HepG2 (cell line): ENCODE data around the gene ZNF500. TPM values are rescaled to one million over a fixed set of nuclear protein-coding genes. Genes with fewer than 3 reads are reported as not detected.

Source experiments
- ATAC-seq: fragments of 200-7000 bp; cut with Tn5 transposase; 3 replicates; pipeline ENCODE4 v1.9.1; 2020; ENCODE audit warnings: mild to moderate bottlenecking, moderate library complexity
- BruUV-seq: library from RNA; stranded (reverse); fragments of 400-500 nt; replicated peaks from 2 replicates; lab custom pipeline; 2021; lab: Mats Ljungman, UMichigan
- CTCF ChIA-PET: fragments of 300-600 bp; formaldehyde crosslinking; extraction: SDS; loops from one replicate; lab custom pipeline; 2021; ENCODE audit warnings: low total read pairs, inconsistent platforms, low intra/inter-chr PET ratio; lab: Yijun Ruan, JAX
- POLR2A ChIA-PET: fragments of 350-600 bp; sonication (Branson Sonifier 250); formaldehyde crosslinking; loops from one replicate; lab custom pipeline; 2020; ENCODE audit warnings: antibody characterized with exemption, inconsistent platforms; lab: Yijun Ruan, JAX
- DNase-seq: peaks from one replicate; pipeline ENCODE4 v3.0.0-alpha.2; 2015; ENCODE audit warnings: low spot score
- FAIRE-seq: peaks from 3 replicates; lab custom pipeline; 2011; peaks lifted over from hg19 to GRCh38; lab: Jason Lieb, UNC
- H2AFZ ChIP-seq: one replicate; pipeline ENCODE4 v1.6.1; 2011; ENCODE audit warnings: low read length, inconsistent platforms
- H3K27ac ChIP-seq: fragments of 300-600 bp; 3 replicates; pipeline ENCODE4 v1.8.0; 2011; ENCODE audit warnings: mixed run types, mild to moderate bottlenecking, mixed read lengths, low read length, inconsistent platforms; ENCODE audit not compliant: insufficient read depth; ENCODE audit errors: extremely low read length
- H3K27me3 ChIP-seq, 2 experiments: fragments of 200-600 bp in 1 of 2; 2 replicates in 1 of 2; 3 replicates in 1 of 2; pipeline versions ENCODE4 v1.6.0 to v1.8.0; 2011; ENCODE audit warnings: low read length in 2 of 2, mild to moderate bottlenecking in 2 of 2, moderate library complexity in 2 of 2, inconsistent platforms in 1 of 2; ENCODE audit not compliant: insufficient read depth in 2 of 2, control insufficient read depth in 1 of 2
- H3K36me3 ChIP-seq, 2 experiments: fragments of 200-600 bp in 1 of 2; replicated peaks in 1 of 2; 2 replicates in 1 of 2; 3 replicates in 1 of 2; pipeline versions ENCODE4 v1.5.1 to v1.8.0; 2011; ENCODE audit warnings: low read length in 2 of 2, inconsistent platforms in 1 of 2; ENCODE audit not compliant: insufficient read depth in 2 of 2, control insufficient read depth in 1 of 2
- H3K4me1 ChIP-seq: 2 replicates; pipeline ENCODE4 v1.5.1; 2012; ENCODE audit warnings: low read length, inconsistent platforms; ENCODE audit not compliant: insufficient read depth
- H3K4me2 ChIP-seq: 2 replicates; pipeline ENCODE4 v1.6.0; 2011; ENCODE audit warnings: low read depth, low read length, inconsistent platforms
- H3K4me3 ChIP-seq, 3 experiments: fragments of 200-600 bp in 1 of 3; sonication (generic), shearing (Covaris generic) in 1 of 3; replicated peaks in 1 of 3; 2 replicates each; pipeline ENCODE4 v1.5.1; 2011 to 2016; ENCODE audit warnings: low read length in 3 of 3, inconsistent platforms in 2 of 3, low read depth in 2 of 3, mild to moderate bottlenecking in 2 of 3, control low read depth in 1 of 3, mixed read lengths in 1 of 3; ENCODE audit not compliant: insufficient read depth in 1 of 3
- H3K79me2 ChIP-seq: one replicate; pipeline ENCODE4 v1.6.1; 2011; ENCODE audit warnings: low read length, inconsistent platforms; ENCODE audit not compliant: insufficient read depth
- H3K9ac ChIP-seq: 2 replicates; pipeline ENCODE4 v1.6.0; 2011; ENCODE audit warnings: mild to moderate bottlenecking, low read depth, low read length, inconsistent platforms; ENCODE audit not compliant: insufficient read depth
- H3K9me3 ChIP-seq: 2 replicates; pipeline ENCODE4 v1.5.1; 2012; ENCODE audit warnings: mild to moderate bottlenecking, low read length
- H4K20me1 ChIP-seq: 2 replicates; pipeline ENCODE4 v1.6.0; 2011; ENCODE audit warnings: inconsistent platforms, mild to moderate bottlenecking, low read length, moderate library complexity; ENCODE audit not compliant: insufficient read depth
- ADNP ChIP-seq: sonication (generic); formaldehyde crosslinking; IDR thresholded peaks from 2 replicates; pipeline ENCODE4 v1.4.0; 2020; ENCODE audit warnings: missing genetic modification reagents
- AHR ChIP-seq: IDR thresholded peaks from 2 replicates; pipeline ENCODE4 v1.6.1; 2018; ENCODE audit warnings: missing genetic modification reagents, missing compliant biosample characterization
- ATF7 ChIP-seq, 2 experiments: fragments of 450-650 bp in 1 of 2; sonication (generic) in 1 of 2; formaldehyde crosslinking in 1 of 2; IDR thresholded peaks; 2 replicates each; pipeline versions ENCODE4 v1.4.0 to v1.6.1; 2016 to 2020; ENCODE audit warnings: antibody characterized with exemption in 1 of 2, mild to moderate bottlenecking in 1 of 2, missing genetic modification reagents in 1 of 2
- CREM ChIP-seq, 2 experiments: sonication (generic) in 1 of 2; formaldehyde crosslinking in 1 of 2; IDR thresholded peaks; 2 replicates each; pipeline versions ENCODE4 v1.4.0 to v1.6.1; 2016 to 2020; ENCODE audit warnings: antibody characterized with exemption in 1 of 2, mild to moderate bottlenecking in 1 of 2, missing genetic modification reagents in 1 of 2
- EEA1 ChIP-seq: sonication (generic); formaldehyde crosslinking; IDR thresholded peaks from 2 replicates; pipeline ENCODE4 v1.5.1; 2020; ENCODE audit warnings: mild to moderate bottlenecking, missing genetic modification reagents, borderline replicate concordance
- GATA4 ChIP-seq: sonication (generic); IDR thresholded peaks from 2 replicates; pipeline ENCODE4 v1.6.1; 2016; ENCODE audit warnings: antibody characterized with exemption, low read depth, borderline replicate concordance
- KDM6A ChIP-seq: IDR thresholded peaks from 2 replicates; pipeline ENCODE4 v1.6.1; 2016; ENCODE audit warnings: low read depth
- KMT2A ChIP-seq: sonication (generic); formaldehyde crosslinking; IDR thresholded peaks from 2 replicates; pipeline ENCODE4 v1.4.0; 2020; ENCODE audit warnings: missing genetic modification reagents
- NCOA5 ChIP-seq: sonication (generic); formaldehyde crosslinking; IDR thresholded peaks from 2 replicates; pipeline ENCODE4 v1.4.0; 2020; ENCODE audit warnings: missing genetic modification reagents
- SRSF1 ChIP-seq: fragments of 200-400 bp; formaldehyde crosslinking; optimal IDR thresholded peaks from 2 replicates; pipeline ENCODE3; 2017; ENCODE audit warnings: mild to moderate bottlenecking, low read depth, low read length, moderate library complexity
- TGIF2 ChIP-seq: IDR thresholded peaks from 2 replicates; pipeline ENCODE4 v1.6.1; 2016; ENCODE audit warnings: control low read depth, missing compliant biosample characterization
- ZNF292 ChIP-seq: sonication (generic); formaldehyde crosslinking; IDR thresholded peaks from 2 replicates; pipeline ENCODE4 v1.8.1; 2022; ENCODE audit warnings: mild to moderate bottlenecking, low read depth, missing genetic modification reagents, borderline replicate concordance
- ZNF350 ChIP-seq: sonication (generic); formaldehyde crosslinking; IDR thresholded peaks from 2 replicates; pipeline ENCODE4 v1.4.0; 2020; ENCODE audit warnings: mild to moderate bottlenecking, low read depth, missing genetic modification reagents, borderline replicate concordance
- ZNF703 ChIP-seq: sonication (generic); formaldehyde crosslinking; IDR thresholded peaks from 2 replicates; pipeline ENCODE4 v1.5.1; 2020; ENCODE audit warnings: missing genetic modification reagents, mild to moderate bottlenecking, moderate library complexity, borderline replicate concordance
- WGBS: methylation state at CpG from one replicate; pipeline ENCODE4 v1.1.6; 2017; ENCODE audit warnings: low lambda C conversion rate; 5-methylcytosine and 5-hydroxymethylcytosine counted together
- in situ Hi-C: cut with HindIII; loops from 2 replicates; pipeline ENCODE4 v1.10.0; 2017; ENCODE audit warnings: low pct_unique_long_range_greater_than_20kb; ENCODE audit not compliant: extremely low pct_ligation_motif_present
- intact Hi-C: fragments of 100-400 bp; cut with micrococcal nuclease; formaldehyde crosslinking; loops from one replicate; pipeline ENCODE4 v1.10.0; 2022; ENCODE audit not compliant: unreplicated experiment
- polyA plus RNA-seq, 8 experiments: library from polyadenylated mRNA; depleted of rRNA in 3 of 8; stranded (reverse) in 7 of 8; unstranded in 1 of 8; fragments of >200 nt; fragmentation: Illumina TruSeq in 4 of 8; extraction: Trizol in 4 of 8; gene quantifications; 2 replicates each; pipeline versions ENCODE4 v1.2.1 to v1.2.3, GENCODE V29; 2011 to 2016; ENCODE audit warnings: low read depth in 4 of 8, missing spikeins in 1 of 8, mixed read lengths in 1 of 8; ENCODE audit not compliant: insufficient read depth in 1 of 8
- total RNA-seq, 5 experiments: library from RNA; depleted of rRNA; stranded (reverse); fragments of >200 nt; fragmentation: Illumina TruSeq; extraction: Trizol; gene quantifications; 2 replicates each; pipeline ENCODE4 v1.2.3, GENCODE V29; 2016; ENCODE audit warnings: low read depth in 1 of 5
- TF ChIP-seq, protein P1 (sequence below): sonication (generic); formaldehyde crosslinking; IDR thresholded peaks from 2 replicates; pipeline ENCODE4 v1.9.0; 2021; ENCODE audit warnings: missing genetic modification reagents, borderline replicate concordance
- TF ChIP-seq, protein P2 (sequence below): sonication (generic); formaldehyde crosslinking; IDR thresholded peaks from 2 replicates; pipeline ENCODE4 v1.5.0; 2020; ENCODE audit warnings: mild to moderate bottlenecking, missing genetic modification reagents
- TF ChIP-seq, protein P3 (sequence below): sonication (generic); formaldehyde crosslinking; IDR thresholded peaks from 2 replicates; pipeline ENCODE4 v1.4.0; 2020; ENCODE audit warnings: mild to moderate bottlenecking, low read depth, missing genetic modification reagents
- TF ChIP-seq, protein P4 (sequence below): IDR thresholded peaks from 2 replicates; pipeline ENCODE4 v1.6.1; 2016; ENCODE audit warnings: missing genetic modification reagents, missing compliant biosample characterization

ZNF500 gene
- total and polyA plus RNA-seq, 2 of the 13 experiments (the other 11 are each of a cell fraction or from before 2014, with no cell fraction given): 6.1 to 12.2 TPM

DNA sequence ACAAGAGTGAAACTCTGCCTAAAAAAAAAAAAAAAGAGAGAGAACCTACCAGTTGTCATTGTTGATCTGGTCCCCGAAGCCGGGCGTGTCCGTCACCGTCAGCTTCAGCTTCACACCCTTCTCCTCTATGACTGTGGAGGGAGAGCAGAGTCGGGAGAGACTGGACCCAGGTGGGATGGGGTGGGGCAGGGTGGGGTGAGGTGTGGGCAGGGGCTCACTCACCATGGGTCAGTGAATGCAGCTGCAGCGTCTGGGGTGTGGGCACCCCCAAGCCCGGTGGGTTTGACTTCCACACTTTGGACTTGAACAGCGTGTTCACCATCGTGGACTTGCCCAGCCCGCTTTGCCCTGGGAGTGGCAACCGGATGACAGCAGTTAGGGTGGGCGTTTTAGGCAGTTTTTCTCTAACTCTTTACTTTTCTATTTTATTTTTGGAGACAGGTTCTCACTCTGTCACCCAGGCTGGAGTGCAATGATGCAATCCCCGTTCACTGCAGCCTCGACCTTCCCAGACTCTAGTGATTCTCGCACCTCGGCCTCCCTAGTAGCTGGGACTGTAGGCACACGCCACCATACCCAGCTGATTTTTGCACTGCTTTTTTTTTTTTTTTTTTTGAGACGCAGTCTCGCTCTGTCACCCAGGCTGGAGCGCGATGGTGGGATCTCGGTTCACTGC is 18.9 kb upstream of the ZNF500 start:
- no peak overlapping the region for H3K27ac ChIP-seq
- H4K20me1 ChIP-seq: no peaks in the 10 kb centered on the region
- H3K27me3 ChIP-seq: no peaks in the 10 kb centered on the region
- no peaks in the 10 kb centered on the region for H3K79me2 ChIP-seq
- no peaks in the 10 kb centered on the region for H3K9me3 ChIP-seq
- ATAC-seq (no peak), DNase-seq (no peak), FAIRE-seq (no peak)
- H3K36me3 ChIP-seq: no peaks in the 10 kb centered on the region
- intact Hi-C loops: no loop called here
- H3K4me2 ChIP-seq: peak overlapping the region; percentile 18; the same call in 1 of the 2 replicates
- H3K9ac ChIP-seq: no peak overlapping the region
- BruUV-seq: no TSS peak
- no peak overlapping the region for H3K4me3 ChIP-seq
- 49% methylated on average over 22 of the region's 23 CpGs for WGBS
- POLR2A ChIA-PET: no interaction called here
- H3K4me1 ChIP-seq: peaks cover 95% of the 10 kb centered on the region
- CTCF ChIA-PET: no interaction called here
- in situ Hi-C loops: no loop called here
- H2AFZ ChIP-seq: no peak overlapping the region
- TF ChIP-seq, protein P1, sequence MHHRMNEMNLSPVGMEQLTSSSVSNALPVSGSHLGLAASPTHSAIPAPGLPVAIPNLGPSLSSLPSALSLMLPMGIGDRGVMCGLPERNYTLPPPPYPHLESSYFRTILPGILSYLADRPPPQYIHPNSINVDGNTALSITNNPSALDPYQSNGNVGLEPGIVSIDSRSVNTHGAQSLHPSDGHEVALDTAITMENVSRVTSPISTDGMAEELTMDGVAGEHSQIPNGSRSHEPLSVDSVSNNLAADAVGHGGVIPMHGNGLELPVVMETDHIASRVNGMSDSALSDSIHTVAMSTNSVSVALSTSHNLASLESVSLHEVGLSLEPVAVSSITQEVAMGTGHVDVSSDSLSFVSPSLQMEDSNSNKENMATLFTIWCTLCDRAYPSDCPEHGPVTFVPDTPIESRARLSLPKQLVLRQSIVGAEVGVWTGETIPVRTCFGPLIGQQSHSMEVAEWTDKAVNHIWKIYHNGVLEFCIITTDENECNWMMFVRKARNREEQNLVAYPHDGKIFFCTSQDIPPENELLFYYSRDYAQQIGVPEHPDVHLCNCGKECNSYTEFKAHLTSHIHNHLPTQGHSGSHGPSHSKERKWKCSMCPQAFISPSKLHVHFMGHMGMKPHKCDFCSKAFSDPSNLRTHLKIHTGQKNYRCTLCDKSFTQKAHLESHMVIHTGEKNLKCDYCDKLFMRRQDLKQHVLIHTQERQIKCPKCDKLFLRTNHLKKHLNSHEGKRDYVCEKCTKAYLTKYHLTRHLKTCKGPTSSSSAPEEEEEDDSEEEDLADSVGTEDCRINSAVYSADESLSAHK (CRISPR knock-in tag): no peak
- TF ChIP-seq ZNF703 (CRISPR knock-in tag) (no peak), TGIF2 (CRISPR knock-in tag) (no peak), GATA4 (no peak), ZNF292 (CRISPR knock-in tag) (no peak), NCOA5 (CRISPR knock-in tag) (no peak), ADNP (CRISPR knock-in tag) (no peak), ZNF350 (CRISPR knock-in tag) (no peak), AHR (no peak), ATF7 (IDR thresholded peaks at IDR 0.05) (peak; percentile 25; the same call in 1 of the 2 replicates), ATF7 (CRISPR knock-in tag; IDR thresholded peaks at IDR 0.05) (no peak), KDM6A (CRISPR knock-in tag) (no peak), SRSF1 (no peak), CREM (IDR thresholded peaks at IDR 0.05) (no peak), CREM (CRISPR knock-in tag; IDR thresholded peaks at IDR 0.05) (no peak), KMT2A (CRISPR knock-in tag) (no peak), EEA1 (CRISPR knock-in tag) (no peak)
- TF ChIP-seq, protein P2, sequence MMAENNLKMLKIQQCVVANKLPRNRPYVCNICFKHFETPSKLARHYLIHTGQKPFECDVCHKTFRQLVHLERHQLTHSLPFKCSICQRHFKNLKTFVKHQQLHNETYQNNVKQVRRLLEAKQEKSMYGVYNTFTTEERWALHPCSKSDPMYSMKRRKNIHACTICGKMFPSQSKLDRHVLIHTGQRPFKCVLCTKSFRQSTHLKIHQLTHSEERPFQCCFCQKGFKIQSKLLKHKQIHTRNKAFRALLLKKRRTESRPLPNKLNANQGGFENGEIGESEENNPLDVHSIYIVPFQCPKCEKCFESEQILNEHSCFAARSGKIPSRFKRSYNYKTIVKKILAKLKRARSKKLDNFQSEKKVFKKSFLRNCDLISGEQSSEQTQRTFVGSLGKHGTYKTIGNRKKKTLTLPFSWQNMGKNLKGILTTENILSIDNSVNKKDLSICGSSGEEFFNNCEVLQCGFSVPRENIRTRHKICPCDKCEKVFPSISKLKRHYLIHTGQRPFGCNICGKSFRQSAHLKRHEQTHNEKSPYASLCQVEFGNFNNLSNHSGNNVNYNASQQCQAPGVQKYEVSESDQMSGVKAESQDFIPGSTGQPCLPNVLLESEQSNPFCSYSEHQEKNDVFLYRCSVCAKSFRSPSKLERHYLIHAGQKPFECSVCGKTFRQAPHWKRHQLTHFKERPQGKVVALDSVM (CRISPR knock-in tag): peak; percentile 82
- TF ChIP-seq, protein P3, sequence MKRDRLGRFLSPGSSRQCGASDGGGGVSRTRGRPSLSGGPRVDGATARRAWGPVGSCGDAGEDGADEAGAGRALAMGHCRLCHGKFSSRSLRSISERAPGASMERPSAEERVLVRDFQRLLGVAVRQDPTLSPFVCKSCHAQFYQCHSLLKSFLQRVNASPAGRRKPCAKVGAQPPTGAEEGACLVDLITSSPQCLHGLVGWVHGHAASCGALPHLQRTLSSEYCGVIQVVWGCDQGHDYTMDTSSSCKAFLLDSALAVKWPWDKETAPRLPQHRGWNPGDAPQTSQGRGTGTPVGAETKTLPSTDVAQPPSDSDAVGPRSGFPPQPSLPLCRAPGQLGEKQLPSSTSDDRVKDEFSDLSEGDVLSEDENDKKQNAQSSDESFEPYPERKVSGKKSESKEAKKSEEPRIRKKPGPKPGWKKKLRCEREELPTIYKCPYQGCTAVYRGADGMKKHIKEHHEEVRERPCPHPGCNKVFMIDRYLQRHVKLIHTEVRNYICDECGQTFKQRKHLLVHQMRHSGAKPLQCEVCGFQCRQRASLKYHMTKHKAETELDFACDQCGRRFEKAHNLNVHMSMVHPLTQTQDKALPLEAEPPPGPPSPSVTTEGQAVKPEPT (CRISPR knock-in tag): no peak
- TF ChIP-seq, protein P4, sequence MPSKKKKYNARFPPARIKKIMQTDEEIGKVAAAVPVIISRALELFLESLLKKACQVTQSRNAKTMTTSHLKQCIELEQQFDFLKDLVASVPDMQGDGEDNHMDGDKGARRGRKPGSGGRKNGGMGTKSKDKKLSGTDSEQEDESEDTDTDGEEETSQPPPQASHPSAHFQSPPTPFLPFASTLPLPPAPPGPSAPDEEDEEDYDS: no peak
